Pancreas (tissue), 10 donors: ENCODE measurements around the gene STK4. TPM values are rescaled to one million over a fixed set of nuclear protein-coding genes. Genes with fewer than 3 reads are reported as not detected.

Source experiments
- ATAC-seq, 4 donors: fragments of 200-7000 bp; cut with Tn5 transposase; one replicate each; pipeline versions ENCODE4 v1.8.0 to v1.9.1; 2020; ENCODE audit warnings: mild to moderate bottlenecking in 4 of 4, moderate library complexity in 4 of 4
- DNase-seq, 6 donors: peaks; one replicate each; pipeline ENCODE4 v3.0.0-alpha.2; 2020
- FAIRE-seq: peaks from 2 replicates; lab custom pipeline; 2012; peaks lifted over from hg19 to GRCh38; lab: Jason Lieb, UNC
- H3K27ac ChIP-seq, 4 donors: fragments of 200-600 bp; sonication (generic); 1 replicate in 3 of 4; 2 replicates in 1 of 4; pipeline versions ENCODE4 v1.5.0 to v1.8.0; 2020
- H3K27me3 ChIP-seq, 4 donors: fragments of 200-600 bp; one replicate each; pipeline ENCODE4 v1.8.0; 2021
- H3K36me3 ChIP-seq, 3 donors: fragments of 200-600 bp; sonication (generic) in 1 of 3; one replicate each; pipeline versions ENCODE4 v1.5.0 to v1.8.0; 2020 to 2021
- H3K4me1 ChIP-seq, 3 donors: fragments of 200-600 bp; one replicate each; pipeline ENCODE4 v1.8.0; 2021
- H3K4me3 ChIP-seq, 4 donors: fragments of 200-600 bp; sonication (generic) in 2 of 4; one replicate each; pipeline versions ENCODE4 v1.5.0 to v1.8.0; 2020 to 2021
- H3K9me3 ChIP-seq, 4 donors: fragments of 200-600 bp; one replicate each; pipeline ENCODE4 v1.8.0; 2021
- WGBS, 2 donors: extraction: QIAGEN DNeasy Blood & Tissue Kit; methylation state at CpG; one replicate each; pipeline ENCODE4 v1.1.7; 2013; 5-methylcytosine and 5-hydroxymethylcytosine counted together
- intact Hi-C, 3 donors: fragments of 100-400 bp; cut with DNase I; formaldehyde crosslinking; loops; one replicate each; pipeline versions ENCODE4 v1.11.1 to v1.14.2; 2022
- polyA plus RNA-seq, 2 donors: library from polyadenylated mRNA; stranded (reverse); fragments of 200-250 nt; gene quantifications; one replicate each; pipeline ENCODE4 v1.2.3, GENCODE V29; 2013
- total RNA-seq, 6 donors: library from RNA; stranded (reverse); fragmentation: NEBNext Ultra II Directional in 4 of 6; extraction: Animal tissue kit (Norgen Biotek cat#: 25700) in 4 of 6; gene quantifications; one replicate each; pipeline versions ENCODE4 v1.2.1 to v1.2.4, GENCODE V29; 2021 to 2023
- TF ChIP-seq, protein P1 (sequence below), 4 donors: fragments of 200-600 bp; sonication (generic) in 3 of 4; IDR thresholded peaks; one replicate each; pipeline versions ENCODE4 v1.5.0 to v1.8.0; 2021; ENCODE audit warnings: antibody characterized with exemption in 4 of 4
- donor health status: healthy with polysubstance abuse.
- donor health status: DM: no; HTN: no; CAD: no; lungs with moderate emphysema.
- donor health status: DM: no; HTN: no; CAD: no.
- donor health status: control.
- donor health status: control.
- donor health status: Bipolar disorder and iron deficiency.
- donor health status: DM: yes; HTN: yes; CAD: no.
- donor health status: DM: no; HTN: no; CAD: no.
- donor health status: DM: no; HTN: no; CAD: no.
- donor health status: DM: yes; HTN: yes; CAD: no.

Gene STK4
- total and polyA plus RNA-seq, 8 donors: 3.7 to 18.9 (median 8.8) TPM

- intact Hi-C loops: loop anchor here in 1 of 3 donors (10.0 kb wide), 1 partner anchor 93 kb away; no protein-coding TSS in a partner anchor
- Histone ChIP-seq H3K27ac (no peak overlapping the region), H3K36me3 (no peaks in the 10 kb centered on the region), H3K27me3 (peaks cover 0 to 14% (median 6%) of the 10 kb centered on the region in 4 donors), H3K4me3 (peak overlapping the region in 1 of 4 donors; percentile 27), H3K9me3 (no peaks in the 10 kb centered on the region), H3K4me1 (peaks cover 0 to 4% (median 0%) of the 10 kb centered on the region in 3 donors)
- TF ChIP-seq, protein P1, sequence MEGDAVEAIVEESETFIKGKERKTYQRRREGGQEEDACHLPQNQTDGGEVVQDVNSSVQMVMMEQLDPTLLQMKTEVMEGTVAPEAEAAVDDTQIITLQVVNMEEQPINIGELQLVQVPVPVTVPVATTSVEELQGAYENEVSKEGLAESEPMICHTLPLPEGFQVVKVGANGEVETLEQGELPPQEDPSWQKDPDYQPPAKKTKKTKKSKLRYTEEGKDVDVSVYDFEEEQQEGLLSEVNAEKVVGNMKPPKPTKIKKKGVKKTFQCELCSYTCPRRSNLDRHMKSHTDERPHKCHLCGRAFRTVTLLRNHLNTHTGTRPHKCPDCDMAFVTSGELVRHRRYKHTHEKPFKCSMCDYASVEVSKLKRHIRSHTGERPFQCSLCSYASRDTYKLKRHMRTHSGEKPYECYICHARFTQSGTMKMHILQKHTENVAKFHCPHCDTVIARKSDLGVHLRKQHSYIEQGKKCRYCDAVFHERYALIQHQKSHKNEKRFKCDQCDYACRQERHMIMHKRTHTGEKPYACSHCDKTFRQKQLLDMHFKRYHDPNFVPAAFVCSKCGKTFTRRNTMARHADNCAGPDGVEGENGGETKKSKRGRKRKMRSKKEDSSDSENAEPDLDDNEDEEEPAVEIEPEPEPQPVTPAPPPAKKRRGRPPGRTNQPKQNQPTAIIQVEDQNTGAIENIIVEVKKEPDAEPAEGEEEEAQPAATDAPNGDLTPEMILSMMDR (IDR thresholded peaks at IDR 0.05): no peak
- WGBS, 2 donors: 24 to 35% methylated on average over 36 to 56 of the region's 56 CpGs
- DNase-seq (no peak), FAIRE-seq (no peak), ATAC-seq (peak in 3 of 4 donors; percentile 44 to 51 (median 49))
Measured at GRCh38 chr20:45097485-45098102, 131.3 kb downstream of the STK4 start.

DNA sequence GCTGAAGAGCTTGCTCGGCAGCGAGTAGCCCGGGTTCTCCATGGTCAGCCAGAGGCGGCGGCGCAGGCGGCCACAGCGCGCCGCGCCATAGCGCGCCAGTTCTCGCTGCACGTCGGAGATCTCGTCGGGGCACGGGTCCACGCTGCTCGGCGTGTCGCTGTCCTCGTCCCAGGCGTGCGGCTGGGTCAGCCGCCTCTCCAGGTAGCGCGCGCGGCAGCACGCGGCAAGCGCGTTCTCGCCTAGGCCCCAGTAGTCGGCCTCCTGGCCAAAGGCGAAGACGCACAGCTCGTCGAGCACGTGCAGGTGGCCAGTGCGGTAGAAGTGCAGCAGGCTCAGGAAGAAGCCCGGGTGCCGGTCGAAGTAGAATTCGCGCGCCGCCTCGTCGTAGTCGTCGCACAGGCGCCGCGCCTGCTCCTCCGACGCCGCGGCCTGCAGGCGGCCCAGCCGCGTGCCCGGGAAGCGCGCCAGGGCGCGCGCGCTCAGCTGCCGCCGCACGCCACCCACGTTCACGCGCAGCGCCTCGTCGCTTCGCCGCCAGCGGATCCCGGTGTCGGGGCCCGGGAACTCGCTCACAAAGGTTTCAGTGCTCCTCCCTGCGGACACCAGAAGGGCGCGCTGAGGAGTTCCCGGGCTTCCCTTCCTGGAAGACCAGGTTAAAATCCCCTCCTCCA, 131.9 kb downstream of the STK4 start:
- peak overlapping the region in 1 of 4 donors; percentile 27 for H3K4me3 ChIP-seq
- WGBS, 2 donors: 8 to 10% methylated on average over 76 to 91 of the region's 91 CpGs
- ATAC-seq: peak; percentile 5 to 59 (median 42)
- peaks cover 0 to 14% (median 6%) of the 10 kb centered on the region in 4 donors for H3K27me3 ChIP-seq
- TF ChIP-seq, protein P1 (IDR thresholded peaks at IDR 0.05): no peak
- intact Hi-C loops: loop anchor here in 1 of 3 donors (10.0 kb wide), 1 partner anchor 93 kb away; no protein-coding TSS in a partner anchor
- no peak overlapping the region for H3K27ac ChIP-seq
- peaks cover 0 to 4% (median 0%) of the 10 kb centered on the region in 3 donors for H3K4me1 ChIP-seq
- H3K9me3 ChIP-seq: no peaks in the 10 kb centered on the region
- no peak for FAIRE-seq
- H3K36me3 ChIP-seq: no peaks in the 10 kb centered on the region
- peak in 5 of 6 donors; percentile 26 to 66 (median 36) for DNase-seq

DNA sequence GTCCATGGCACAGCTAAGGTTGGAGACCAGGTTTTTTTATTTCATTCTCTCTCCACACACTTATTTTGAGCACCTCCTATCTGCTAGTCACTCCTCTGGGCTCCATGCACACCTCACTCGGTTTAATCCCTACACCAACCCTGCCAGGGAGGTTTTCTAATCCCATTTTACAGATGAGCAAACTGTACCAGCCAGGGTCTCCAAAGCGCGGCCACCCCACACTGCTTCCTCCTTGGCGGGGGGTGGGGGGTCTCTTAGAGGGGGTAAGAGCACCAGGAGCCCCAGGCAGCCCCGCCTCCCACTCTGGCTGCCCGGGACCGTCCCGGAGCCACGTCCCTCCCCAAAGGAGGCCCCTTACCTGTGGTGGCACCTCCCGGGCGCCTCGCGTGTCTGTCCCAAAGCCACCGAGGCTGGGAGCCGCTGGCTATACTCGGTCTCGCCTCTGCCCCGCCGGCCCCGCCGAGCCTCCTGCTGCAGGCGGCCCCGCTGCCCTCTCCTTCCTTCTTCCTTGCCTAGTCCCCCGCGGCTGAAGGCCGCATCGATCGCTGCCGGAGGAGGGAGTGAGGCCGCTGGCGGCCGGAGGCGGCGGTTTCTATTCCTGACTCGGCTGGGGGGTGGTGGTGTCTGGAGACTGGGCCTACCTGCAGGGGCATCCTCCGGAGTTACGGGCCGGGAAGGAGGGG, 134.4 kb downstream of the STK4 start, which contains the start of gene KCNS1:
Gene KCNS1 (minus strand): TSS at position 565 of the 683 bp plus-strand sequence. CDS start 1,891 bp downstream, outside the sequence.
- Histone ChIP-seq H3K27me3 (peaks cover 0 to 14% (median 6%) of the 10 kb centered on the region in 4 donors), H3K4me3 (peak within 1 kb of the TSS in 2 of 4 donors; percentile 16 to 34), H3K4me1 (peaks cover 0 to 4% (median 0%) of the 10 kb centered on the region in 3 donors), H3K9me3 (no peaks in the 10 kb centered on the region), H3K27ac (peak within 1 kb of the TSS in 1 of 4 donors; percentile 18), H3K36me3 (no peaks in the 10 kb centered on the region)
- intact Hi-C loops: loop anchor here in 1 of 3 donors (5.0 kb wide), 1 partner anchor 192 kb away; no protein-coding TSS in a partner anchor
- WGBS, 2 donors: 5% methylated on average over 35 to 38 of the region's 38 CpGs
- TF ChIP-seq, protein P1 (IDR thresholded peaks at IDR 0.05): no peak
- ATAC-seq (peak; percentile 71 to 76 (median 74)), DNase-seq (peak; percentile 32 to 79 (median 42)), FAIRE-seq (no peak)

DNA sequence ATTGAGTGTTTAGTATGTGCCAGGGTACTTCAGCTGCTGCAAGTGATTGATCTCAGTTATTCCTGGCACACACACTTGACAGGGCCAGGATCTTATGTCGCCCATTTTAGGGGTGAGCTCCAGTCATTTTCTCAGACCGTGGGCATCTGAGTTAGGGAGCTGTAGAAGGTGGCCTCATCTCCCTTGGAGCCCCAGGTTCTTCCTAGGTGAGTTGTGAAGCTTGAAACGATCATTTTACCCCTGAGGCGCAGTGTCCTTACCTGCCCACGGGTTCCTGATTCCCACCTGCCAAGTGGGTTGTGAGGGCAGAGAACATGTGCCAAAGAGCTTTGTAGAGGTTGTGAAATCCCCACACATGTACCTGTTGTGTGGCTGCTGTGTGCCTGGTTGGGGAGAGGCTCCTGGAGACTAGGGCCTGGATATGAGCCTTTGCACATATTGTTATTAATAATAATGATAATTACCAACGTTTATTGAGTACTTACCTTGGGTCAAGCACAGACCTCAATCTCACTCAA, 135.1 kb downstream of the STK4 start:
- FAIRE-seq: no peak
- no peak overlapping the region for H3K27ac ChIP-seq
- peaks cover 0 to 4% (median 0%) of the 10 kb centered on the region in 3 donors for H3K4me1 ChIP-seq
- no peak overlapping the region for H3K4me3 ChIP-seq
- H3K9me3 ChIP-seq: no peaks in the 10 kb centered on the region
- no peak for DNase-seq
- peaks cover 0 to 14% (median 5%) of the 10 kb centered on the region in 4 donors for H3K27me3 ChIP-seq
- WGBS, 2 donors: 51 to 55% methylated on average over 6 of the region's 6 CpGs
- H3K36me3 ChIP-seq: no peaks in the 10 kb centered on the region
- TF ChIP-seq, protein P1 (IDR thresholded peaks at IDR 0.05): no peak
- intact Hi-C loops: loop anchor here in 1 of 3 donors (5.0 kb wide), 1 partner anchor 191 kb away; no protein-coding TSS in a partner anchor
- ATAC-seq: no peak
